IPS-18c (cell line): ENCODE data around the gene LIMD2.

ENCODE experiments used
- H3K4me3 ChIP-seq: 2 replicates; pipeline ENCODE4 v1.7.0; 2013; ENCODE audit warnings: low read depth, mild to moderate bottlenecking, low read length, moderate library complexity; ENCODE audit not compliant: insufficient read depth
- H3K9me3 ChIP-seq: one replicate; pipeline ENCODE4 v1.6.1; 2013; ENCODE audit warnings: mild to moderate bottlenecking, low read length, moderate library complexity; ENCODE audit not compliant: control insufficient read depth, insufficient read depth

The LIMD2 gene

DNA sequence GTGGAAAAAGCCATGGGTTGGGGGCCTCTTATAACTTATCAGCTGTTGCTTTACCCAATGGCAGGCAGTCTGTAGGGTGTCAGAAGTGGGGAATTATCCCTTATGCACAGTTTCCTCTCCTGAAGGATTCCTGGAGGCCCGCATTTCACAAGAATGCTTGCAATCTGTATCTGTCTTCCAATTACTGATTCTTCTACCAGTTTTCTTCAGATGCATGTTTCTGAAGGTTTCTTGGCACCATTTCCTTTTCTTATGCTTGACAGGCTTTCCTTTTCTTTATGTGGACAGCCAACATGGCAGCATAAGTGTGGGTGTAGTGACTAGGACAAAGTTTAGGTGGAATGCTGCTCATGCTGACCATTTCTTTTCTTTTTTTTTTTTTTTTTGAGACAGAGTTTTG is 41.6 kb downstream of the LIMD2 start:
- no peaks in the 10 kb centered on the region for H3K9me3 ChIP-seq
- H3K4me3 ChIP-seq, result no peak overlapping the region

DNA sequence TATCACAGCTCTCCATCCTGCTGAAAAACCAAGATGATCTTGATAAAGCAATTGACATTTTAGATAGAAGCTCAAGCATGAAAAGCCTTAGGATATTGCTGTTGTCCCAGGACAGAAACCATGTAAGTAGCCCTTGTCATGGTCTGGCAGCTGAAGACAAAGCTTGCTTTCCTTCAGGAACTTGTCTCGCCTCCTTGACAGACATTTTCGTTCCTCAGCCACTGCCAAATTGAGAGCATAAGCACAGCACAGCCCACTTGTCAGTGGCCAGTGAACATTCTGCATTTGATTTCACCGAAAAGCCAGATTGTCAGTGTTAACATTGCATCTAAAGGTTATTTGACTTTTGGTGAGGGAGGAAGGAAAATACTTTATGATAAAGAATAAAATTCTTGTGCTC is 42.1 kb downstream of the LIMD2 start:
- Histone ChIP-seq H3K4me3 (no peak overlapping the region), H3K9me3 (no peaks in the 10 kb centered on the region)

DNA sequence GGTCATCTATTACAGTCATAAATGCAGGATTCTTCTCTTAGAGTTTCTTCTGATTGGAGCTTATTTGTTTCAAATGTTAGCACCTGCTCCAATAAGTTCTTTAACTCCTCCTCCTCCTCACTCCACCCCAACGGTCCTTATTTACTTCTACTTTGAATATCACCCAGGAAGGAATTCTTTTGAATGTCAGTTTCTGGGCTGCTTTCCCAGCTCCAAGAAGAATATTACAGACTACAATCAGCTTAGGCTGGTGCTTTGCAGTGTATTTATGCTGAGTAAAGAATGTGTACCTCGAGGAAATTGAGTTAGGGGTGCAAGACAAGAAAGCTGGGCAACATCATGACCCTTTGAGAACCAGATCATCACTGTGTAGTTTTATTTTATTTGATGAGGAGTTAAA is 46.9 kb downstream of the LIMD2 start:
- no peaks in the 10 kb centered on the region for H3K9me3 ChIP-seq
- H3K4me3 ChIP-seq, result no peak overlapping the region

DNA sequence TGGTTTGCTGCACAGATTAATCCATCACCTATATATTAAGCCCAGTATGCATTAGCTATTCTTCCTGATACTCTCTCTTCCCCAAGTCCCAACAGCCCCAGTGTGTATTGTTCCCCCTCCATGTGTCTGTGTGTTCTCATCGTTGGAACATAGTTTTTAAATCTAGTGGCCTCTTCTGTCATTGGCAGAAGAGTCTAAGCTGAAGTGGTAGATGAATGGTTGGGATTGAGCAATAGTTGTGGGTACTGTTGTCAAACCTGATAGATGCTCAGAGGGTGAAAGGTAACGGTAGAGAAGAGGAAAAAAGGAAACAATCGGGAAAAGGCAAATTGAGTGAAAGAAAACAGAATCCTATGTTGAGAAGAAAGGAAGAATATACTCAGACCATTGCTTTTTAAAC is 47.8 kb downstream of the LIMD2 start:
- Histone ChIP-seq H3K9me3 (no peaks in the 10 kb centered on the region), H3K4me3 (no peak overlapping the region)

DNA sequence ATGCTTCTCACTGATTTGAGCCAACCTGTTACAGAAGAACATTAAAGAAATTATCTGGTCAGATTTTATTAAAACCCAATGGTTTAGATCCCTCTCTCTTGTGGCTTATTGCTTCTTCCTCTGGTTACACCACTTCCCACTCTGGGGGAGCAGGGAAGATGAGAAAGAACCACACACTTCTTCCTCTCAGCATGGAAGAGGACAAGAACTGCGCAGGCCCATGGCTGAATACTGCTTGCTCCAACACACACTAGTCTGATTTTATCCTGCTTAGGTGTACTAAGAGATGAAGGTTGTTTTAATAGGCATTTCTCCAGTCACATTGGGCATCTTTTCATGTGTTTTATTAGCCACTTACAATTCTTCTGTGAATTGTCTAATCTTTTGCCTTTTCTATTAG is 50.1 kb downstream of the LIMD2 start:
- H3K4me3 ChIP-seq, result no peak overlapping the region
- no peaks in the 10 kb centered on the region for H3K9me3 ChIP-seq

DNA sequence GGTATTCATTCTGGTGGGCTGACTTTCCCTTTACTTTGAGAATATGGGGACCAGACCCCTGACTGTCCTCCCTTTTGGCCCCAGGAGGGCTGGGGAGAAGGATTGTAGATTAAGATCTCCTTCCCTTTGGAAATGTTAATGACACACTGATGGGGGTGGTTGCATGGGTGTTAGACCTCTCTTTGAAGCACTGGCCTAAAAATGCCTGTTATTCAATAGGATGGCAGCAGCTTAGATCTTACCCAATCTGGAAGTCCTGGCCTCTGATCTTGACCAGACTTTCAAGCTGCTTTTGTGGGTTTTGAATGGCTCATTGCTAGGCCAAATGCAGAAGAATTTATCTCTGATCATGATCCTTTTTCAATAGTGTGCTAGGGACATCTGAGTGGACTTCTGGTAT is 52.0 kb downstream of the LIMD2 start:
- H3K4me3 ChIP-seq, result no peak overlapping the region
- H3K9me3 ChIP-seq, result no peaks in the 10 kb centered on the region

DNA sequence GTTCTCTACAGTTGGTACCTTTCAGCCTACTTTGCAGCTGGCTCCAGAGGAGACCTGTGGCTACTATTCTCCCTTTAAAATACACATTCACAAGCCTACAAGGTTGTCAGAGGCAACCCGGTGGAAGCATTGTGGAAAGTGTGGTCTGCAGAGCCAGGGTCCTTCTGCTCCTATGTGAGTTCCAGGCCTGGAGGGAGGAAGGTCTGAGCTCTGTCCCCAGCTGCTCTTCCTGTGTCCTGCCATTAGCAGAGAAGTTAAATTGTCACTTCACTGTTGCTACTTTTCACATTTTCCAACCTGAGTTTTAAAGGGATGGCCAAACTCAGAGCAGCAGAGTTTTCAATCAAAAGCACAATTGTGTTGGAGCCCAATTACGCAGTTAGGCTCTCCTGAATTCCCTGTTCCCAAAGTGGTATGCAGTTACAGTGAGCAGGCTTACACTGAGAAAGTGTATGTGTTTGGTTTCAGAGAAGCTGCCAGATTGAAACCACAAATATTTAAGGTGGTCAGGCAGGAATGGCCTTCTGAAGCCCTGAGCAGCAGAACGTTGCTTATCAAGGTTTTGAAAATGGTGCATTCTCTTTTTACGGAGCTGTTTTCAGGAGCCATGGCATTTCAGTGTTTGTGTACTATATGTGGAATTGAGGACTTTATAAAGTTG is 52.7 kb downstream of the LIMD2 start:
- Histone ChIP-seq H3K4me3 (no peak overlapping the region), H3K9me3 (no peaks in the 10 kb centered on the region)

DNA sequence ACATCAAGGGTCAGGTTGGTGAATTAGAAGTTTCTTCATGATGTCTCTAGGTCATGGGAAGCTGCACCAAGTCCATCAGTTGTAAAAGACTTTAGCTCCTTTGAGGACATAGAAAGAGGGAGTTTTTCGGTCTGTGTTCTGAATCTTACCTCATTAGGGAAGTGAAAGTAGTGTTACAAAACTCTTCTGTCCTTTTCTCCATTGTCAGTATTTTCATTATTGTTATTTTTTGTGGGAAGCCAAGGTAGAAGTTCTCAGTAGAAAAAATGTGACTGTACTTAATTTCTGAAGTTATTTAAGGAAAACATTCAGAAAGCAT is 53.5 kb downstream of the LIMD2 start:
- Histone ChIP-seq H3K4me3 (no peak overlapping the region), H3K9me3 (no peaks in the 10 kb centered on the region)
